Parathyroid adenoma (tissue), 2 donors: Measurements from ENCODE around the gene SETD1B.

Experiments
- H2AFZ ChIP-seq: fragments of 300-600 bp; sonication (generic); one replicate; pipeline ENCODE4 v1.7.0; 2017; ENCODE audit warnings: antibody characterized with exemption, mild to moderate bottlenecking
- H3K27ac ChIP-seq: fragments of 300-600 bp; sonication (generic); one replicate; pipeline ENCODE4 v1.7.0; 2017
- H3K27me3 ChIP-seq: fragments of 300-600 bp; sonication (generic); one replicate; pipeline ENCODE4 v1.7.0; 2017; ENCODE audit warnings: low read length; ENCODE audit not compliant: control insufficient read depth, insufficient read depth
- H3K36me3 ChIP-seq: fragments of 300-600 bp; sonication (generic); one replicate; pipeline ENCODE4 v1.7.0; 2017; ENCODE audit warnings: low read length; ENCODE audit not compliant: control insufficient read depth, insufficient read depth
- H3K4me1 ChIP-seq: fragments of 300-600 bp; sonication (generic); one replicate; pipeline ENCODE4 v1.7.0; 2017; ENCODE audit warnings: control low read depth
- H3K4me2 ChIP-seq: fragments of 300-600 bp; sonication (generic); one replicate; pipeline ENCODE4 v1.7.0; 2017; ENCODE audit warnings: low read length
- H3K4me3 ChIP-seq: fragments of 300-600 bp; sonication (generic); one replicate; pipeline ENCODE4 v1.7.0; 2017; ENCODE audit warnings: low read depth, low read length
- H3K79me2 ChIP-seq: fragments of 300-600 bp; sonication (generic); one replicate; pipeline ENCODE4 v1.7.0; 2017; ENCODE audit warnings: control low read depth
- H3K9ac ChIP-seq: fragments of 300-600 bp; sonication (generic); one replicate; pipeline ENCODE4 v1.7.0; 2017; ENCODE audit warnings: mild to moderate bottlenecking
- H3K9me3 ChIP-seq: fragments of 300-600 bp; sonication (generic); one replicate; pipeline ENCODE4 v1.7.0; 2017; ENCODE audit warnings: low read length; ENCODE audit not compliant: control insufficient read depth
- CTCF ChIP-seq: fragments of 300-600 bp; sonication (generic); IDR thresholded peaks from one replicate; pipeline ENCODE4 v1.7.0; 2017; ENCODE audit warnings: antibody characterized with exemption, mild to moderate bottlenecking
- donor health status: primary hyperparathyroidism.

The SETD1B gene

DNA sequence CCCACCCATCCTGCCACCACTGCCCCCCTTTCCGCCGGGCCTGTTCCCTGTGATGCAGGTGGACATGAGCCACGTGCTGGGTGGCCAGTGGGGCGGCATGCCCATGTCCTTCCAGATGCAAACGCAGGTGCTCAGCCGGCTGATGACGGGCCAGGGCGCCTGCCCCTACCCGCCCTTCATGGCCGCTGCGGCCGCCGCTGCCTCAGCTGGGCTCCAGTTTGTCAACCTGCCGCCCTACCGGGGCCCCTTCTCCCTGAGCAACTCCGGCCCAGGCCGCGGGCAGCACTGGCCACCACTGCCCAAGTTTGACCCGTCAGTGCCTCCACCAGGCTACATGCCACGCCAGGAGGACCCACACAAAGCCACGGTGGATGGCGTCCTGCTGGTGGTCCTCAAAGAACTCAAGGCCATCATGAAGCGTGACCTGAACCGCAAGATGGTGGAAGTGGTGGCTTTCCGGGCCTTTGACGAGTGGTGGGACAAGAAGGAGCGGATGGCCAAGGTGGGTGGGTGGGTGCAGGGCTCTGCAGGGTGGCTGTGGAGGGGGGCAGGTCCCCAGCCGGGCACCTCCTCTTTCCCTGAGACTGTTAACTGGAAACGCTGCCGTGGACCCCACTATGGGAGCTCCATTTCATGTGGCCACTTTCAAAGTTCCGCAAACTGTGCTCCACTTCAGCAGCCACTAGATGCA lies 10.8 kb downstream of the SETD1B start:
- TF ChIP-seq CTCF = no peak
- Histone ChIP-seq H3K9me3 (no peaks in the 10 kb centered on the region), H3K27ac (no peak overlapping the region), H3K79me2 (peaks cover 54% of the 10 kb centered on the region), H3K4me2 (no peak overlapping the region), H3K36me3 (no peaks in the 10 kb centered on the region), H3K9ac (no peak overlapping the region), H3K4me1 (peaks cover 9% of the 10 kb centered on the region), H3K4me3 (no peak overlapping the region), H3K27me3 (no peaks in the 10 kb centered on the region), H2AFZ (no peak overlapping the region)

DNA sequence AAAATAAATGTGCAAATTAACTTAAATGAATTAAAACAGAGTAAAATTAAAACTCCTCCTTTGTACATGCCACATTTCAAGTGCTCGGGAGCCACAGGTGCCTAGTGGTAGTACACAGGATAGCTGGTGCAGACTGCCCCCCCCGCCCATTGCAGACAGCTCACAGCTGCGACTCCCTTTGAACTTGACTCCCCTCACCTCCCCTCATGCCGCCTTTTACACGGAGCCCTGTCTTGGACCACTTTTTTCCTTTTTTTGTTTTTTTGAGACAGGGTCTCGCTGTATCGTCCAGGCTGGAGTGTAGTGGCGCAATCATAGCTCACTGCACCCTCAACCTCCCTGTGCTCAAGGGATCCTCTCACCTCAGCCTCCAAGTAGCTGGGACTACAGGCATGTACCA lies 11.5 kb downstream of the SETD1B start:
- Histone ChIP-seq H3K36me3 (no peaks in the 10 kb centered on the region), H3K27me3 (no peaks in the 10 kb centered on the region), H3K27ac (no peak overlapping the region)

GRCh38 chr12:121816925-121817647 lies 13.3 kb downstream of the SETD1B start:
- no peaks in the 10 kb centered on the region for H3K9me3 ChIP-seq
- H3K79me2 ChIP-seq = peaks cover 46% of the 10 kb centered on the region
- TF ChIP-seq CTCF = no peak
- no peak overlapping the region for H3K9ac ChIP-seq
- no peaks in the 10 kb centered on the region for H3K27me3 ChIP-seq
- H3K4me3 ChIP-seq = no peak overlapping the region
- no peak overlapping the region for H2AFZ ChIP-seq
- H3K27ac ChIP-seq = no peak overlapping the region
- H3K4me1 ChIP-seq = no peaks in the 10 kb centered on the region
- H3K4me2 ChIP-seq = no peak overlapping the region
- H3K36me3 ChIP-seq = no peaks in the 10 kb centered on the region

More for the DNA sequence above, 11.5 kb downstream of the SETD1B start:
- peaks cover 9% of the 10 kb centered on the region for H3K4me1 ChIP-seq
- H3K9ac ChIP-seq = no peak overlapping the region
- H3K79me2 ChIP-seq = peaks cover 57% of the 10 kb centered on the region
- no peaks in the 10 kb centered on the region for H3K9me3 ChIP-seq
- no peak overlapping the region for H2AFZ ChIP-seq
- H3K4me3 ChIP-seq = no peak overlapping the region
- no peak for TF ChIP-seq CTCF
- no peak overlapping the region for H3K4me2 ChIP-seq

DNA sequence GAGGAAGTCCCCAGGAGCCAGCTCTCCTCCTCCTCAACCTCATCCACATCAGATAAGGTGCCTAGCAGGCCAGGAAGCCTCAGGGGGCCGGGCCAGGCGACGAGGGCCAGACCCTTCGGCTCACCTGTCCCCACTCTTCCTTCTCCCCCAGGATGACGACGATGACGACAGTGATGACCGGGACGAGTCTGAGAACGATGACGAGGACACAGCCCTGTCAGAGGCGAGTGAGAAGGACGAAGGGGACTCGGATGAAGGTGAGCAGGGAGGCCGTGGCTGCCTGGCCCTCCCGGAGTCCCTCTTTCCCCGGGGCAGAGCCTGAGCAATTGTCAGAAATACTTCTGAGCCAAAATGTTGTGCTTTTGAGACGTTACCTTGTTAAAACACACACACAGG lies 13.8 kb downstream of the SETD1B start:
- Histone ChIP-seq H3K9ac (no peak overlapping the region), H3K79me2 (peaks cover 43% of the 10 kb centered on the region), H3K27ac (no peak overlapping the region), H3K4me1 (no peaks in the 10 kb centered on the region), H3K36me3 (no peaks in the 10 kb centered on the region), H3K4me2 (no peak overlapping the region), H2AFZ (no peak overlapping the region), H3K27me3 (no peaks in the 10 kb centered on the region), H3K9me3 (no peaks in the 10 kb centered on the region), H3K4me3 (no peak overlapping the region)
- TF ChIP-seq CTCF = no peak
